ENCODE data around the gene GGN. TPM values are rescaled to one million over a fixed set of nuclear protein-coding genes. Genes with fewer than 3 reads are reported as not detected.
A peak's percentile ranks its signal among the peaks of the same experiment; 100 is the strongest.

The GGN gene
- total RNA-seq, 2 donors from 2014 or later: not detected

GRCh38 chr19:38336638-38337359 lies 51.0 kb downstream of the GGN start:
- Mint-ChIP-seq H3K4me1 (peaks cover 23% of the 10 kb centered on the region), H3K36me3 (ENCODE audit: low read depth) (peaks cover 6% of the 10 kb centered on the region), H3K27me3 (no peaks in the 10 kb centered on the region), H3K4me3 (peak overlapping the region; percentile 99), H3K27ac (peak overlapping the region; percentile 95)
- peak; percentile 91 to 94 (median 91) for DNase-seq
- no peaks in the 10 kb centered on the region for H3K9me3 ChIP-seq (ENCODE audit: control insufficient read depth, low read length, poor library complexity, severe bottlenecking)
- peak; percentile 73 for ATAC-seq

GRCh38 chr19:38335949-38336637 lies 51.7 kb downstream of the GGN start:
- ATAC-seq (peak; percentile 74), DNase-seq (peak; percentile 86 to 92 (median 87))
- peaks cover 3% of the 10 kb centered on the region for H3K36me3 Mint-ChIP-seq (ENCODE audit: low read depth)
- no peaks in the 10 kb centered on the region for H3K27me3 Mint-ChIP-seq
- H3K4me3 Mint-ChIP-seq: peak overlapping the region; percentile 99
- peak overlapping the region; percentile 95 for H3K27ac Mint-ChIP-seq
- peaks cover 21% of the 10 kb centered on the region for H3K4me1 Mint-ChIP-seq
- H3K9me3 ChIP-seq (ENCODE audit: control insufficient read depth, low read length, poor library complexity, severe bottlenecking): no peaks in the 10 kb centered on the region

Other genes starting within 250 kb of the GGN start
- gene DPF1, start 163.8 kb downstream of the GGN start, total RNA-seq: not detected
- 1 to 10 TPM in 1 of 2 donors, under 1 TPM in 1; 0.90 to 6.7 TPM for gene PPP1R14A, start 131.7 kb downstream of the GGN start, total RNA-seq
- gene SPINT2, start 123.5 kb downstream of the GGN start, total RNA-seq: 10 to 100 TPM; 32.2 to 49.1 TPM
- 10 to 100 TPM in 1 of 2 donors, under 1 TPM in 1; 0.94 to 11.8 TPM for gene C19orf33, start 83.8 kb downstream of the GGN start, total RNA-seq
- 10 to 100 TPM; 31.1 to 39.4 TPM for gene YIF1B, start 72.1 kb downstream of the GGN start, total RNA-seq
- 10 to 100 TPM in 1 of 2 donors, 1 to 10 TPM in 1; 6.5 to 10.8 TPM for gene KCNK6, start 68.2 kb downstream of the GGN start, total RNA-seq
- gene CATSPERG, start 52.2 kb downstream of the GGN start, total RNA-seq: 10 to 100 TPM in 1 of 2 donors, 1 to 10 TPM in 1; 9.1 to 13.3 TPM
- gene PSMD8, start 13.5 kb downstream of the GGN start, total RNA-seq: 10 to 100 TPM; 75.9 to 84.7 TPM
- gene SPRED3, start 663 bp upstream of the GGN start, total RNA-seq: 1 to 10 TPM; 1.6 to 2.2 TPM
- 10 to 100 TPM; 29.2 to 31.9 TPM for gene FAM98C, start 15.1 kb upstream of the GGN start, total RNA-seq
- gene RASGRP4, start 38.2 kb upstream of the GGN start, total RNA-seq: 1 to 10 TPM; 1.6 to 2.8 TPM
- gene RYR1, start 45.7 kb upstream of the GGN start, total RNA-seq: 1 to 10 TPM; 1.3 to 3.1 TPM
- 100 to 1,000 TPM; 298 to 351 TPM for gene MAP4K1, start 229.9 kb upstream of the GGN start, total RNA-seq
- 100 to 1,000 TPM; 282 to 320 TPM for gene EIF3K, start 231.2 kb upstream of the GGN start, total RNA-seq